CD4-positive, alpha-beta T cell treated with Interleukin-12 subunit alpha and Interleukin-12 subunit beta, for 1 hour (primary cell): ENCODE results near the gene LRCOL1.

Experiments used
- DNase-seq: peaks from one replicate; pipeline ENCODE4 v3.0.0-alpha.2; 2020

The LRCOL1 gene

DNA sequence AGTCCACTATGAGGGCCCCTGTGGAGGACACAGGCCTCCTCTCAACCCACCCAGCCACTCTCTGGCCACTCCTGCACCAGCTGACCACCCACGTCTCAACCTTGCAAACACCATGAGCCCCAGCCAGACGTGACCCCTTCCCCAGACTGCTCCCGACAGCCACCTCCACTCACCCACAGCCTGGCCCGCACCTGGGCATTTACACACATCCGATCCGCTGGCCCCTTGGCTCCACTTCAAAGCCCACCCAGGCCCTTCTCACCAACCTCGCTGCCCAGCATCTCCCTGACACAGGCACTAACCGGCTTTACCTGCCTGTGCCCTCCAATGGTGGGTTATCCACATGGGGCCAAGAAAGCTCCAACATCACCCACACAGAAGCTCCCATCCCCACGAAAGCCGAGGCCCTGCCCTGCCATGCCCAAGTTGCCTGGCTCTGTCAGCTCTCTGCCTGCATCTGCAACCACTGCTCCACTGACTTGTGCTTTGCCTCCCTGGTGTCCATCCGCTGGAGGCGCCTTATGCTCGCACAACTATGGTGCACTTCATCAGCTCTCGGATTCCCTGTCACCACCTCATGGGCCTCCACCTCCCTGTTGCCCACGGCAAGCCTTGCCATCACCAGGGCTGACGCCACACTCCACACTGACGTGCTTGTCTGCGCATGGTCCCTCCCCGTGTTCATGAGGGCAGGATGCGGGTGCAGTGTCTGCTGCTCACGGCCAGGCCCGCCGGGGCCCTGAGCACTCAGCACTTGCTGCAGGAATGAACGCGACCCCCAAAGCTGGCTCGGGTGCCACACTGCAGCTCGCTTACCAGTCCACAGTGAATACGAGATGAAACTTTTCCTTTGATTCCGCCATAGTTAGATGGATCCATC lies 24.9 kb upstream of the LRCOL1 start:
- DNase-seq, result no peak

DNA sequence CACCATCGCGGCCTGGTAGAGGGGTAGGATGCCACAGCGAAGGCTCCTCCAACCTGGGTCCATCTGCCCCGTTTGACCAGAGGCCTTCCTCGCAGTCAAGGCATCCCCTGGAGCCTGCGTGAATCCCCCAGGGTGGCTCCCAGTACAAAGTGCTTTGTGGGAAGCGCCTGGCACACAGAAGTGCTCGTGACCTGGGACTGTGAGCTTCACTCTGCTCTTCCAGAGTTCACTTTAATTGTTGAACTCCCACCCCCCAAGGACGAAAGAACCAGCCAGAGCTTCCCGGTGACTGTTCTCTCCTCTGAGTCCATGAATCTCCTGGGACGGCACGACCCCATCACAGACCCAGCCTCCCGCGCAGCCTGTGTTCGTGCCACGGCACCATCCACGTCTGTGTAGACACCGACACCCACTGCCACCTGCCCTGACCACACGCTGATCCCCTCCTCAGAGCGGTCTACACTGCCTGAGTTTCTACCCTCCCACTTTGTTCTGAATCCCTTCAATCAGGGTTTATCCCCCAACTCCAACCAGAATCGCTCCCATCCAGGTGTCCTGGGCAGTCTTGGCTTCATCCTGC lies 24.1 kb upstream of the LRCOL1 start:
- DNase-seq, result no peak

DNA sequence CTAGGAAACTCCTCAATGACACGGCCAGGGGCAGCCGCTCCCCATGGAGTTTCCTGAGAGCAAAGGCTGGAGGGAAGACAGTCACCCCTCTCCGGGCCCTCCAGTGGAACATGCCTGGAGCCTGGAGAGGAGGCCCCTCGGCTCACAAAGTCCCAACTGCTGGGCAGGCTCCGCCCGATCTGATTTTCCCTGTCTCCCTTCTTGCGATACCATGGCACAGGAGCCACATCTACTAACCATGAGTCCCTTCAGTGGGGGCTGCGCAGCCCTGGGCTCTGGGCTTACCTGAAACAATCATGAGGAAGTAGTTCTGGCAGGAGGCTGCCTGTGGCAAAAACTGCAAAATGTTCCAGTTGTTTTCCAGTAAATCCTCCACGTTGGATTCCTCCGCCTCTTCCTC lies 23.5 kb upstream of the LRCOL1 start:
- DNase-seq, result no peak

- no peak for DNase-seq
Observed at GRCh38 chr12:132633398-132633797, 23.0 kb upstream of the LRCOL1 start.

GRCh38 chr12:132632521-132633228 lies 22.3 kb upstream of the LRCOL1 start:
- DNase-seq, result no peak

- no peak for DNase-seq
Observed at GRCh38 chr12:132631666-132632065, 21.3 kb upstream of the LRCOL1 start.

DNA sequence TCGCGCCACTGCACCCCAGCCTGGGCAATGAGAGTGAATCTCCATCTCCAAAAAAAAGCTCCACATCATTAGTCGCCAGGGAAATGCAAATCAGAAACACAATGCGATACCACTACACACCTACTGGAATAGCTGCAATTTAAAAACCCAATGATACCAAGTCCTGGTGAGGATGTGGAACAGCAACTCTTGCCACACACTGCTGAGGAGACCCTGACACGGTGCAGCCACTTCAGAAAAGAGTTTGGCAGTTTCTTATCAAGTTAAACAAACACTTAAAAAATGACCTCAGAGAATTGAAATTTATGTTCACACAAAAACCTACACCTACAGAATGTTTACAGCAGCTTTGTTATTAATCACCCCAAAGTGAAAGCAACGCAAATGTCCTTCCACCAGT lies 20.3 kb upstream of the LRCOL1 start:
- DNase-seq, result no peak

- DNase-seq, result no peak
Observed at GRCh38 chr12:132629330-132629729, 18.9 kb upstream of the LRCOL1 start.

GRCh38 chr12:132625731-132626430 lies 15.5 kb upstream of the LRCOL1 start:
- DNase-seq, result no peak

DNA sequence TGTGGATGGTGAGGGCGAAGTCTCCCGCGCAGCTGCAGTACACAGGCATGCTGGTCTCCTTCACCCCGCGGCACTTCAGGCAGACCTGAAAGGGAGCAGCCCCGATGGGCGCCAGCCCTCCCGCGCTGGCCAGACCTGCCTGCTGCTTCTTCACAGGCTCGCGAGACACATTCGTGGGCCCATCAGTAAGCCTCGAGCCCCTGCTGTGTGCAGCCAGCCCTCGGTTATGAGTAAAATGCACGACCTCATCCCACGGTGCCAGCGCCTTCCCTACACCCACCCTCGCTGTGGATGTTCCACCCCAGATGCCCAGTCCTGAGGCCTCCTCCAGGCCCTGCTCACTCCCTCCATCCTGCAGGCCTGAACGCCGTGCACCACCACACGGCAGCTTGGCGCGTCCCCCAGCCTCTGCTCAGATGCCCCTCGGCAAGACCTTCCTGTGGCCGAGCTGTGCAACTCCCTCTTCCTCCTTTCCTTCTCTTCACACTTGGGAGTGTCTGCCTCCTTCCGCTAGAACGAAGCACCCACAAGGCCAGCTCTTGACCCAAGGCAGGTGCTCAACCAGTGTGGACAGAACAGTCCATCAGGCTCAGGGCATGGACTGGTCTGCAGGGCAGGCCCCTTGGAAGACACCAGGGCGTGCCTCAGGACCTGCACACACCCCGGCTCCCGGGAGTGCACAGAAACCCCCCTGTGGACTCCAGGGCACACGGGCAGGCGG lies 14.7 kb upstream of the LRCOL1 start:
- no peak for DNase-seq

GRCh38 chr12:132624186-132624855 lies 13.9 kb upstream of the LRCOL1 start:
- DNase-seq, result no peak

DNA sequence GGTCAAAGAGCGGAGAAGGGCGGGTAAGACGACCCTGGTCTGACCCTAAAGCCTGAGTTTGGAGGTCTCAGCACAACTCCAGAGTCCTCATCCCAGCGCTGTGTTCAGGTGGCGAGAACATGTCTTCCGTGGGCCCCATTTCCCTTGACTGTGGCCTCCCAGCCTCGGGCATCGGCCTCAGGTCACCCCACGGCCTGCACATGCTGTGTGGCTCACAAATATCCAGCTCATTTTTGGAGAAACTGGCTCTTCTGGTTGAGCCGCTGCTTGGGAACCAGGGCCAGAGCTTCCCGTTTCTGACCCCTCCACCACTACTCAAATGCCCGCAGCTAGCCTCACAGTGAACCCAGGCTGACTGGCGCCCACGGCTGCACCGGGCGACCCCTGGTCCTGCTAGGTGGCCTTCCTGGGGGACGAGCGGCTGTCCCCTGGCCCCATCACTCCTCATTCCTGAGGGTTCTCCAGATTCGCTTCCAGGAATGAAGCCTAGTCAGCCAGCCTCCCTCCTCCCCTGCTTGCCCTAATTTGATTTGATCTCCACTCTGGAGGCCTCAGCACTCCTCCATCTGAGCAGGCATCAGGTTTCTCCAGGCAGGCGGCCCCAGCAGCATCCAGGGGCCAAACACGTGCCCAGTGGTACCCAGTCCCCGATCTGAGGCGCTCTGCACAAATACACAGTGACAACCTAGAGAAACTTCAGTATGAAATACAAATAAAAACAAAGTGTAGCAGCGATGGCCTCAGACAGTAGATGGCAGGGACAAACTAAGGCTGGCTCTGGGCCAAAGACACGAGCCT lies 12.9 kb upstream of the LRCOL1 start:
- DNase-seq, result no peak

- DNase-seq, result no peak
Observed at GRCh38 chr12:132622437-132623071, 12.2 kb upstream of the LRCOL1 start.

DNA sequence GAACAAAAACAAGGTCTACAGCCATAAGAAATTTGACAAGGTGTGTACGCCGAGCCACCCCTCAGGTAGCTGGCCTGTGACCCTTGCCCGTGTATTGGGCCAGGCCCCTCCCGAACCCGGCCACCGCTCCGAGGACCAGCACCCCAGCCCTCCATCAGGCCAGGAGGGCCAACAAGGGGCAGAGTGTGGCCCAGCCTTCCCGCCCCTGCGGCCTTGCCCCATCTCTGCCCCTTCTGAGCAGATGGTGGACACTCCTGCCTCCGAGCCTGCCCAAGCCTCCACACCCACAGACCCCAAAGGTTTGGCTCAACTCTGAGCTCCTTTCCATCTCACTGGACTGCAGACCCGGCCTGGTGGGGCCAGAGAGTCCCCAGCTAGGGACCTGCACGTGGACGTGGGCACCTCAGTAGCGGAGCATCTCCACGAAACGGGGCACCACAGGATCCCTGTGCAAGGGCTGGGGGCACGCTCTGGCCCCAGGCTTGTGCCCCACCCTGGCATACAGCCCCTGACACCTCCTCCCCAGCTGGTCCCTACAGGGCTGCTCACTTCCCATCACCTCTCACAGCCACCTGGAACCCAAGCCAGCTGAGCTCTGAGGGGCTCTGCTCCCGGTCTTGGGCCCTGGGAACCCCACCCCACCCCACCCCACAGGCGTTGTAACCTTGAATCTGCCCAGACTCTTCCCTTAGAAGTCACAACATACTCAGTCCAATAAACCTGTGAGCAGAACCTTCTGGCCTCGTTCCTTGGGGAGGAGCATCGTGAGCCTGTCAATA lies 11.5 kb upstream of the LRCOL1 start:
- no peak for DNase-seq

GRCh38 chr12:132620899-132621656 lies 10.7 kb upstream of the LRCOL1 start:
- no peak for DNase-seq

- no peak for DNase-seq
Observed at GRCh38 chr12:132620113-132620898, 9.9 kb upstream of the LRCOL1 start.

DNA sequence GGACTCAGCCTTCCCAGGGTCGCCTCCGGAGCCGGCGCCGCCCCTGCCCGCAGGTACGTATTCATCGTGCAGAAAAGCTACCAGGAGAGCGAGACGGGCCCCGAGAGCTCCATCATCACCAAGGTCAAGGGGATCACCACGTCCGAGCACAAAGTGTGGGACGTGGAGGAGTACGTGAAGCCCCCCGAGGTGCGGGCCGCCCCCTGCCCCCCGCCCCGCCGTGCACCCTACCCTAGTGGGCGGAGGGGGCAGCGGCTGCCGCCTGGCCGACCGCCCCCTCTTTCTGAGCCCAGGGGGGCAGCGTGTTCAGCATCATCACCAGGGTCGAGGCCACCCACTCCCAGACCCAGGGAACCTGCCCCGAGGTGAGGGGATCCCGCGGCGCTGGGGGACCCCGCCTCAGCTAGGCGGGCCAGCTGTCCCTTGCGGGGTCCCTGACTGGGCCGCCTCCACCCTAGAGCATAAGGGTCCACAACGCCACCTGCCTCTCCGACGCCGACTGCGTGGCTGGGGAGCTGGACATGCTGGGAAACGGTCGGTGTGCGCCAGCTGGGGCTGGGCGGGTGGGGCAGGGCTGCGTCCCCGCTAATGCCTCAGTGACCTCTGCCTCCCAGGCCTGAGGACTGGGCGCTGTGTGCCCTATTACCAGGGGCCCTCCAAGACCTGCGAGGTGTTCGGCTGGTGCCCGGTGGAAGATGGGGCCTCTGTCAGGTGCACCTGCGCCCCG lies 9.2 kb upstream of the LRCOL1 start:
- no peak for DNase-seq

DNA sequence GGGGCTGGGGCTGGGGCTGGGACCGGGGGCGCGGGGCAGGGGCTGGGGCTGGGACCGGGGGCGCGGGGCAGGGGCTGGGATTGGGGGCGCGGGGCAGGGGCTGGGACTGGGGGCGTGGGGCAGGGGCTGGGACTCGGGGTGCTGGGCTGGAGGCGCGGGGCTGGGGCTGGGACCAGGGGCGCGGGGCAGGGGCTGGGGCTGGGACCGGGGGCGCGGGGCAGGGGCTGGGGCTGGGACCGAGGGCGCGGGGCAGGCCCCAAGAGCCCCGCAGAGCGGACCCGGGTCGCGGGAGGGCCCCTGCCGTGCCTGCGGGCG lies 8.6 kb upstream of the LRCOL1 start:
- DNase-seq, result no peak
